Fibroblast of lung (primary cell): ENCODE data around the gene GLO1. TPM values are rescaled to one million over a fixed set of nuclear protein-coding genes. Genes with fewer than 3 reads are reported as not detected.
"Not testable (repeated sequence)": the region's sequence is repeated elsewhere in the genome, so short reads cannot be mapped to it uniquely, and the experiment has no call there.

Experiments
- DNase-seq, 2 donors: peaks; one replicate each; pipeline versions ENCODE4 v3.0.0 to v3.0.0-alpha.2; 2010; ENCODE audit warnings: low read depth in 2 of 2
- H2AFZ ChIP-seq: 2 replicates; pipeline ENCODE4 v1.5.1; 2012; ENCODE audit warnings: low read length, control low read depth, inconsistent platforms
- H3K27ac ChIP-seq: 2 replicates; pipeline ENCODE4 v1.5.1; 2011; ENCODE audit warnings: low read length, control low read depth; ENCODE audit not compliant: insufficient read depth
- H3K27me3 ChIP-seq: 2 replicates; pipeline ENCODE4 v1.5.1; 2011; ENCODE audit warnings: mild to moderate bottlenecking, low read length; ENCODE audit not compliant: control insufficient read depth, insufficient read depth
- H3K36me3 ChIP-seq: 2 replicates; pipeline ENCODE4 v1.5.1; 2011; ENCODE audit warnings: low read length; ENCODE audit not compliant: control insufficient read depth, insufficient read depth
- H3K4me1 ChIP-seq: 2 replicates; pipeline ENCODE4 v1.5.1; 2011; ENCODE audit warnings: low read length; ENCODE audit not compliant: control insufficient read depth, insufficient read depth; ENCODE audit errors: extremely low read depth
- H3K4me2 ChIP-seq: 2 replicates; pipeline ENCODE4 v1.5.1; 2011; ENCODE audit warnings: low read length, control low read depth; ENCODE audit not compliant: insufficient read depth; ENCODE audit errors: extremely low read depth
- H3K4me3 ChIP-seq, 4 experiments: fragments of 200-600 bp in 1 of 4; sonication (generic) in 1 of 4; replicated peaks in 1 of 4; 2 replicates each; pipeline ENCODE4 v1.5.1; 2011 to 2016; ENCODE audit warnings: low read length in 4 of 4, low read depth in 3 of 4, mild to moderate bottlenecking in 3 of 4, control low read depth in 2 of 4, inconsistent platforms in 1 of 4, mixed read lengths in 1 of 4; ENCODE audit not compliant: insufficient read depth in 1 of 4; ENCODE audit errors: control extremely low read depth in 1 of 4
- H3K79me2 ChIP-seq: 2 replicates; pipeline ENCODE4 v1.5.1; 2012; ENCODE audit warnings: mild to moderate bottlenecking, low read length, inconsistent platforms; ENCODE audit not compliant: control insufficient read depth, insufficient read depth
- H3K9ac ChIP-seq: 2 replicates; pipeline ENCODE4 v1.5.1; 2011; ENCODE audit warnings: mild to moderate bottlenecking, low read length, control low read depth; ENCODE audit not compliant: insufficient read depth
- H3K9me3 ChIP-seq: 2 replicates; pipeline ENCODE4 v1.5.1; 2012; ENCODE audit warnings: low read depth, low read length; ENCODE audit not compliant: control insufficient read depth, insufficient read depth
- H4K20me1 ChIP-seq: 2 replicates; pipeline ENCODE4 v1.5.1; 2011; ENCODE audit warnings: low read length; ENCODE audit not compliant: control insufficient read depth, insufficient read depth; ENCODE audit errors: extremely low read depth
- EZH2 ChIP-seq: IDR thresholded peaks from 2 replicates; pipeline ENCODE4 v1.5.1; 2012; ENCODE audit warnings: low read length, control low read depth, mild to moderate bottlenecking; ENCODE audit errors: missing control alignments
- polyA plus RNA-seq, 2 donors: library from polyadenylated mRNA; depleted of rRNA in 1 of 2; stranded (reverse) in 1 of 2; unstranded in 1 of 2; fragments of >200 nt; gene quantifications; 2 replicates each; pipeline ENCODE4 v1.2.1, GENCODE V29; 2011 to 2012; ENCODE audit warnings: missing spikeins in 1 of 2
- total RNA-seq: library from RNA; depleted of rRNA; stranded (reverse); fragments of >200 nt; gene quantifications from 2 replicates; pipeline ENCODE4 v1.2.1, GENCODE V29; 2014
- TF ChIP-seq, protein P1 (sequence below), 2 donors: IDR thresholded peaks in 1 of 2; conservative IDR thresholded peaks in 1 of 2; 1 replicate in 1 of 2; 2 replicates in 1 of 2; pipeline ENCODE4 v1.5.1; 2011 to 2012; ENCODE audit warnings: low read length in 2 of 2, control low read depth in 1 of 2, inconsistent platforms in 1 of 2, low read depth in 1 of 2, mild to moderate bottlenecking in 1 of 2

GLO1 gene
- total and polyA plus RNA-seq, 2 donors (not counting 1 experiment from before 2014, with no cell fraction given), result 126 to 143 TPM

DNA sequence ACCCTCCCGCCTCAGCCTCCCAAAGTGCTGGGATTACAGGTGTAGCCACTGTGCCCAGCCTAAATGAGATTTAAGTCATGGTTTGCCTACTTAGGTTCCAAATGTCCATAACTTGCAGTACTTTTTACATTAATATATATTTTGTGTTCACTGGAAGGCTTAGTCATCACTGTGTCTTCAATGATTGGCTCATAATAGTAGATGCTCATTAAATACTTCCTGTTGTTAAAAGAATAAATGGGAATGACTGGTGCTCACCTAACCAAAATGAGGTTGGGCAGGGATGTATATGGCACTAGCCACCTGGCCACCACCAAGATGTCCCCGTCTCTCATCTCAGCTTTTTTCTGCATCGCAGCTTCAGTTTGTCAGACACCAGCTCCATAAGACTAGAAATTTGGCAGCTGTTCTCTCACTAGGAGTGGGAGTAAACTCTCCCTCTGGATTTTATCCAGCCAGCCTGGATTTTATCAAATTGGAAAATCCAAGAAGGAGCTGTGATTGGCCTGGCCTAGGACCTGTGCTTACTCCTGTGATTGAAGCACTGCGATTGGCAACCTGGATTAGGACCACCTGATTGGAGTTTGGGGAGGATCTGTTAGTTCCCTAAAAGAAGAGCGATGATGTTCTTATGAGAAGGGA lies 1.1 kb upstream of the GLO1 start:
- Histone ChIP-seq H4K20me1 (no peaks in the 10 kb centered on the region), H3K9ac (no peak overlapping the region), H3K4me1 (no peaks in the 10 kb centered on the region), H3K27ac (no peak overlapping the region), H2AFZ (no peak overlapping the region), H3K4me2 (no peak overlapping the region), H3K36me3 (no peaks in the 10 kb centered on the region), H3K79me2 (peaks cover 10% of the 10 kb centered on the region), H3K27me3 (no peaks in the 10 kb centered on the region), H3K9me3 (no peaks in the 10 kb centered on the region), H3K4me3 (no peak overlapping the region)
- DNase-seq, result no peak
- TF ChIP-seq EZH2, result no peak
- TF ChIP-seq, protein P1, sequence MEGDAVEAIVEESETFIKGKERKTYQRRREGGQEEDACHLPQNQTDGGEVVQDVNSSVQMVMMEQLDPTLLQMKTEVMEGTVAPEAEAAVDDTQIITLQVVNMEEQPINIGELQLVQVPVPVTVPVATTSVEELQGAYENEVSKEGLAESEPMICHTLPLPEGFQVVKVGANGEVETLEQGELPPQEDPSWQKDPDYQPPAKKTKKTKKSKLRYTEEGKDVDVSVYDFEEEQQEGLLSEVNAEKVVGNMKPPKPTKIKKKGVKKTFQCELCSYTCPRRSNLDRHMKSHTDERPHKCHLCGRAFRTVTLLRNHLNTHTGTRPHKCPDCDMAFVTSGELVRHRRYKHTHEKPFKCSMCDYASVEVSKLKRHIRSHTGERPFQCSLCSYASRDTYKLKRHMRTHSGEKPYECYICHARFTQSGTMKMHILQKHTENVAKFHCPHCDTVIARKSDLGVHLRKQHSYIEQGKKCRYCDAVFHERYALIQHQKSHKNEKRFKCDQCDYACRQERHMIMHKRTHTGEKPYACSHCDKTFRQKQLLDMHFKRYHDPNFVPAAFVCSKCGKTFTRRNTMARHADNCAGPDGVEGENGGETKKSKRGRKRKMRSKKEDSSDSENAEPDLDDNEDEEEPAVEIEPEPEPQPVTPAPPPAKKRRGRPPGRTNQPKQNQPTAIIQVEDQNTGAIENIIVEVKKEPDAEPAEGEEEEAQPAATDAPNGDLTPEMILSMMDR (conservative IDR thresholded peaks at IDR 0.05 in 1 of 2, IDR thresholded peaks at IDR 0.05 in 1 of 2; ENCODE audit: low read depth in 1 of 2, low read length in 2 of 2), result no peak

DNA sequence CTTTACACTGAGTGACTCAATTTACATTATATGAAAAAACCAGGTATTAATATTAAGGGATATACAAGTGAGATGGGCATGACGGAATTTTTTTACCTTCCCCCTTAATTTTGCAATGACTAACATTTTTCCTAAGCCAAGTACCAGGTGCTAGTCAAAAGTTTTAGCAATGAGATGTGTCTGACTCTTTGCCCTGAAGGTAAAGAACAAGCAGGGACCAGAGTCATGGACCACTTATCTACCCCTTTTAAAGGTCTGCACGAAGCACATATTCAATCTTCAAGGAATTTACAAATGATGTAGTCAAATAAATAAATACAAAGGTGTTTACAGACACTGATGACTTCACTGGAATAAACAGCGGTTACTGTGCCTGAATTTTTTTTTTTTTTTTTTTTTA lies 1.4 kb downstream of the GLO1 start:
- Histone ChIP-seq H2AFZ (no peak overlapping the region), H3K36me3 (no peaks in the 10 kb centered on the region), H4K20me1 (no peaks in the 10 kb centered on the region), H3K4me2 (peak overlapping the region; percentile 54), H3K27me3 (no peaks in the 10 kb centered on the region), H3K9ac (no peak overlapping the region), H3K4me3 (peak overlapping the region in 1 of 4 experiments; percentile 28), H3K9me3 (no peaks in the 10 kb centered on the region), H3K4me1 (no peaks in the 10 kb centered on the region), H3K79me2 (peaks cover 17% of the 10 kb centered on the region), H3K27ac (no peak overlapping the region)
- TF ChIP-seq, protein P1 (conservative IDR thresholded peaks at IDR 0.05 in 1 of 2, IDR thresholded peaks at IDR 0.05 in 1 of 2; ENCODE audit: low read depth in 1 of 2, low read length in 2 of 2), result no peak
- no peak for TF ChIP-seq EZH2
- DNase-seq, result no peak

DNA sequence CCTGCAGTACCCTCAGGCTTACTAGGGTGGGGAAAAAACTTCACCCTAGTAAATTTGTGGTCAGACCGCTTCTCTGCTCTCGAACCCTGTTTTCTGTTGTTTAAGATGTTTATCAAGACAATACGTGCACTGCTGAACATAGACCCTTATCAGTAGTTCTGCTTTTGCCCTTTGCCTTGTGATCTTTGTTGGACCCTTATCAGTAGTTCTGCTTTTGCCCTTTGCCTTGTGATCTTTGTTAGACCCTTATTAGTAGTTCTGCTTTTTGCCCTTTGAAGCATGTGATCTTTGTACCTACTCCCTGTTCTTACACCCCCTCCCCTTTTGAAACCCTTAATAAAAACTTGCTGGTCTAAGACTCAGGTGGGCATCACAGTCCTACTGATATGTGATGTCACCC lies 3.2 kb downstream of the GLO1 start:
- DNase-seq, H2AFZ ChIP-seq, H3K9ac ChIP-seq, H3K9me3 ChIP-seq, H4K20me1 ChIP-seq, H3K4me2 ChIP-seq, H3K36me3 ChIP-seq, H3K4me3 ChIP-seq, H3K27me3 ChIP-seq, H3K27ac ChIP-seq, H3K4me1 ChIP-seq: not testable (repeated sequence)
- H3K79me2 ChIP-seq, result peaks cover 22% of the 10 kb centered on the region
